Spleen (tissue), 11 donors: ENCODE results near the gene CMA1. TPM values are rescaled to one million over a fixed set of nuclear protein-coding genes. Genes with fewer than 3 reads are reported as not detected.

Experiments used
- DNase-seq: peaks from one replicate; pipeline ENCODE4 v3.0.0-alpha.2; 2020
- H3K27ac ChIP-seq, 8 donors: fragments of 200-600 bp; sonication (generic) in 7 of 8; 1 replicate in 4 of 8; 2 replicates in 4 of 8; pipeline versions ENCODE4 v1.5.0 to v1.8.0; 2016 to 2021; ENCODE audit warnings: inconsistent platforms in 4 of 8, mild to moderate bottlenecking in 4 of 8, moderate library complexity in 1 of 8
- H3K27me3 ChIP-seq, 7 donors: fragments of 200-600 bp; sonication (generic) in 6 of 7; replicated peaks in 1 of 7; 1 replicate in 4 of 7; 2 replicates in 3 of 7; pipeline versions ENCODE4 v1.5.0 to v1.8.0; 2016 to 2021; ENCODE audit warnings: inconsistent platforms in 3 of 7, mild to moderate bottlenecking in 1 of 7
- H3K36me3 ChIP-seq, 6 donors: fragments of 200-600 bp; sonication (generic) in 5 of 6; 1 replicate in 4 of 6; 2 replicates in 2 of 6; pipeline versions ENCODE4 v1.5.0 to v1.8.0; 2016 to 2021; ENCODE audit warnings: inconsistent platforms in 2 of 6
- H3K4me1 ChIP-seq, 6 donors: fragments of 200-600 bp; sonication (generic) in 5 of 6; 1 replicate in 3 of 6; 2 replicates in 3 of 6; pipeline versions ENCODE4 v1.5.0 to v1.8.0; 2016 to 2021; ENCODE audit warnings: inconsistent platforms in 3 of 6
- H3K4me3 ChIP-seq, 8 donors: fragments of 200-600 bp; sonication (generic) in 7 of 8; 1 replicate in 4 of 8; 2 replicates in 4 of 8; pipeline versions ENCODE4 v1.5.0 to v1.8.0; 2016 to 2021; ENCODE audit warnings: inconsistent platforms in 4 of 8, mild to moderate bottlenecking in 4 of 8, moderate library complexity in 2 of 8
- H3K9me3 ChIP-seq, 8 donors: fragments of 200-600 bp; sonication (generic) in 7 of 8; 1 replicate in 4 of 8; 2 replicates in 4 of 8; pipeline versions ENCODE4 v1.5.0 to v1.8.0; 2016 to 2021; ENCODE audit warnings: inconsistent platforms in 4 of 8
- CTCF ChIP-seq, 11 experiments: fragments of 200-600 bp in 7 of 11; fragments of 450-650 bp in 4 of 11; sonication (generic) in 4 of 11; IDR thresholded peaks in 8 of 11; conservative IDR thresholded peaks in 3 of 11; 1 replicate in 7 of 11; 2 replicates in 4 of 11; pipeline versions ENCODE4 v1.4.0 to v1.8.0; 2016 to 2021; ENCODE audit warnings: antibody characterized with exemption in 11 of 11, inconsistent platforms in 4 of 11, mild to moderate bottlenecking in 1 of 11
- POLR2A ChIP-seq, 3 donors: fragments of 450-650 bp; IDR thresholded peaks; one replicate each; pipeline ENCODE4 v1.5.1; 2017; ENCODE audit warnings: antibody characterized with exemption in 3 of 3, mild to moderate bottlenecking in 1 of 3
- POLR2AphosphoS5 ChIP-seq, 3 donors: sonication (generic); formaldehyde crosslinking; IDR thresholded peaks; one replicate each; pipeline ENCODE4 v1.5.1; 2017; ENCODE audit warnings: antibody characterized with exemption in 3 of 3
- WGBS, 5 donors: extraction: QIAGEN DNeasy Blood & Tissue Kit in 3 of 5; methylation state at CpG; one replicate each; pipeline versions ENCODE4 v1.1.5 to v1.1.7; 2013 to 2018; 5-methylcytosine and 5-hydroxymethylcytosine counted together
- intact Hi-C: fragments of 100-400 bp; cut with DNase I; formaldehyde crosslinking; loops from one replicate; pipeline ENCODE4 v1.15.0; 2023; ENCODE audit warnings: low total_unique reads
- polyA plus RNA-seq, 3 donors: library from polyadenylated mRNA; stranded (reverse); fragments of 200-250 nt; gene quantifications; one replicate each; pipeline ENCODE4 v1.2.1, GENCODE V29; 2013
- total RNA-seq, 7 donors: library from RNA; depleted of rRNA in 3 of 7; stranded (reverse); fragments of >200 nt in 3 of 7; fragmentation: NEBNext Ultra II Directional in 4 of 7; extraction: Animal tissue kit (Norgen Biotek cat#: 25700) in 4 of 7; gene quantifications; one replicate each; pipeline versions ENCODE4 v1.1.0 to v1.2.1, GENCODE V29; 2016 to 2021
- donor health status: healthy with polysubstance abuse.
- donor health status: DM: no; HTN: no; CAD: no; lungs with moderate emphysema.
- donor health status: DM: no; HTN: no; CAD: no.
- donor health status: Bipolar disorder and iron deficiency.
- donor health status: healthy.
- donor health status: DM: no; HTN: no; CAD: no.
- donor health status: DM: yes; HTN: yes; CAD: no.

Gene CMA1
- total and polyA plus RNA-seq, 10 donors = 0.09 TPM; not detected in 9

DNA sequence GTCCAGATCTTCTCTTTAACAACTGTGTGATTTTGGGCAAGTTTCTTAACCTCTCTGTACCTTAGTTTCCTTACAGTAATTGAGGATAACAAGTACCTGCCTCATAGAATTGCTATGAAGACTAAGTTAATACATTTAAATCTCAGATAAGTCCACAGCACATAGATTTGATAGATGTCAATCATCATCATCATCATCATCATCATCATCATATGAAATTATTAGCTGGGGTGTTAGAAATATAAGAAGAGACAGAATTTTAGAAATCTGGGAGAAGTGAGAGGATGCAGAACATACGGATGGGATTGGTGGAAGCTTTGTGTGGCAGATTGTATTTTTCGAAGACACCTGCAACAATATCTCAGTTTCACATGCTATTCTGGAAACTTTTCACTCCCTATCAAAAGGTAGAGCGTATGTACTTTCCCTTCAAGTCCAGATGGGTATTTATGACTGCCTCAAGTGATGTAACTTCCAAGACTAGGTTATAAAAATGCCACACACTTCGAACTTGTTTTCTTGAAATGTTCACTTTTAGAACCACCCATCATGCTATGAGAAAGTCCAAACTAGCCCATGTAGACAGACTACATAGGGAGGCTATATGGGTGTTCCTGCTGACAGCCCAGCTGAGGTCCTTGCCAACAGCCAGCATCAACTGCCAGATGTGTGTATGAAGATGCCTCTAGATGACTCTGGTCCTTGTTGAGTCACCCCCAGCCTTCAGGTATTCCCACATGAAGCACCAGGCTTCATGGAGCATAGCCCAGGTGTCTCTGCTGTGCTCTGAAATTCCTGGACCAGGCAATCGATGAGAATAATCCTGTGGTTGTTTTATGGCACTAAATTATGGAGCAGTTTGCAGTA is 44.8 kb downstream of the CMA1 start:
- intact Hi-C loops = no loop called here
- peaks cover 0 to 14% (median 0%) of the 10 kb centered on the region in 6 donors for H3K4me1 ChIP-seq
- no peaks in the 10 kb centered on the region for H3K36me3 ChIP-seq
- 49 to 88% (median 61%) methylated on average over 3 to 5 of the region's 5 CpGs for WGBS, 5 donors
- no peak overlapping the region for H3K27ac ChIP-seq
- DNase-seq = no peak
- H3K27me3 ChIP-seq = no peaks in the 10 kb centered on the region
- H3K4me3 ChIP-seq = no peak overlapping the region
- TF ChIP-seq POLR2A (IDR thresholded peaks at IDR 0.05) (no peak), CTCF (IDR thresholded peaks at IDR 0.05 in 8 of 11, conservative IDR thresholded peaks at IDR 0.05 in 3 of 11) (no peak), POLR2AphosphoS5 (IDR thresholded peaks at IDR 0.05) (no peak)
- H3K9me3 ChIP-seq = no peaks in the 10 kb centered on the region

GRCh38 chr14:24461336-24461735 is 46.7 kb downstream of the CMA1 start:
- intact Hi-C loops = no loop called here
- Histone ChIP-seq H3K27ac (no peak overlapping the region), H3K27me3 (no peaks in the 10 kb centered on the region), H3K4me1 (peaks cover 0 to 14% (median 0%) of the 10 kb centered on the region in 6 donors), H3K36me3 (no peaks in the 10 kb centered on the region), H3K9me3 (no peaks in the 10 kb centered on the region), H3K4me3 (no peak overlapping the region)
- TF ChIP-seq POLR2AphosphoS5 (IDR thresholded peaks at IDR 0.05) = no peak
- TF ChIP-seq CTCF (IDR thresholded peaks at IDR 0.05 in 8 of 11, conservative IDR thresholded peaks at IDR 0.05 in 3 of 11) = no peak
- TF ChIP-seq POLR2A (IDR thresholded peaks at IDR 0.05) = no peak
- no peak for DNase-seq

GRCh38 chr14:24459331-24459730 is 48.7 kb downstream of the CMA1 start:
- no peak for DNase-seq
- no peaks in the 10 kb centered on the region for H3K36me3 ChIP-seq
- 72 to 85% (median 78%) methylated on average over 3 of the region's 3 CpGs for WGBS, 5 donors
- TF ChIP-seq POLR2AphosphoS5 (IDR thresholded peaks at IDR 0.05) (no peak), POLR2A (IDR thresholded peaks at IDR 0.05) (no peak), CTCF (IDR thresholded peaks at IDR 0.05 in 8 of 11, conservative IDR thresholded peaks at IDR 0.05 in 3 of 11) (no peak)
- peaks cover 0 to 8% (median 0%) of the 10 kb centered on the region in 6 donors for H3K4me1 ChIP-seq
- H3K27me3 ChIP-seq = no peaks in the 10 kb centered on the region
- H3K27ac ChIP-seq = peak overlapping the region in 1 of 8 donors; percentile 7
- no peaks in the 10 kb centered on the region for H3K9me3 ChIP-seq
- intact Hi-C loops = no loop called here
- no peak overlapping the region for H3K4me3 ChIP-seq

DNA sequence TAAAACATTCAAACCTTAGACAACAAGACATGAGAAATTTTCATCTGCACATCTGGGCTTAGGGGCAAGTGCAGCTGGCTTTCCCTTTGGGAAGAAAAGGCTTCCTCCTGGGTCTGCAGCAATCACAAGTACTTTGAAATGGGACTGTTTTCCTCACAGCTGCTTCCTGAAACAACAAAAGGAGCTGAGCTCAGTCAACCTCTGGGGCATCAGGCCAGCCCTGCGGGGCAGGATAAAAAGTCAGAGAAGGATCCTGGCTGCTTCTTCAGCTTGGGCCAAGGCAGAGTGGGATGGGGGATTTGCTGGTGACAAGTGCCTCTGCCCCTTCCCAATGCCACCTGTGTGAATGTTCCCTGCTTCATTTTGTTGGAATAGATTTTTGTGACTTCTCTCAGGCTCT is 49.3 kb downstream of the CMA1 start:
- Histone ChIP-seq H3K27me3 (no peaks in the 10 kb centered on the region), H3K36me3 (no peaks in the 10 kb centered on the region), H3K4me3 (no peak overlapping the region), H3K9me3 (peaks cover 0 to 2% (median 0%) of the 10 kb centered on the region in 8 donors), H3K4me1 (peaks cover 0 to 3% (median 0%) of the 10 kb centered on the region in 6 donors), H3K27ac (peak overlapping the region in 1 of 8 donors; percentile 7)
- TF ChIP-seq POLR2A (IDR thresholded peaks at IDR 0.05) (no peak), POLR2AphosphoS5 (IDR thresholded peaks at IDR 0.05) (peak in 2 of 3 donors; percentile 52 to 76), CTCF (IDR thresholded peaks at IDR 0.05 in 8 of 11, conservative IDR thresholded peaks at IDR 0.05 in 3 of 11) (no peak)
- whole genome bisulfite sequencing, 5 donors = 69 to 100% (median 80%) methylated on average over 1 of the region's 1 CpG
- intact Hi-C loops = no loop called here
- no peak for DNase-seq
